HG03439 (cell line): ENCODE data around the gene REXO5.
"Not testable (repeated sequence)": the region's sequence is repeated elsewhere in the genome, so short reads cannot be mapped to it uniquely, and the experiment has no call there.

Source experiments
- ATAC-seq: cut with Tn5 transposase; IDR thresholded peaks from one replicate; pipeline ENCODE4 v1.9.1; 2021; ENCODE audit warnings: mild to moderate bottlenecking, moderate library complexity; ENCODE audit not compliant: unreplicated experiment

The REXO5 gene, protein sequence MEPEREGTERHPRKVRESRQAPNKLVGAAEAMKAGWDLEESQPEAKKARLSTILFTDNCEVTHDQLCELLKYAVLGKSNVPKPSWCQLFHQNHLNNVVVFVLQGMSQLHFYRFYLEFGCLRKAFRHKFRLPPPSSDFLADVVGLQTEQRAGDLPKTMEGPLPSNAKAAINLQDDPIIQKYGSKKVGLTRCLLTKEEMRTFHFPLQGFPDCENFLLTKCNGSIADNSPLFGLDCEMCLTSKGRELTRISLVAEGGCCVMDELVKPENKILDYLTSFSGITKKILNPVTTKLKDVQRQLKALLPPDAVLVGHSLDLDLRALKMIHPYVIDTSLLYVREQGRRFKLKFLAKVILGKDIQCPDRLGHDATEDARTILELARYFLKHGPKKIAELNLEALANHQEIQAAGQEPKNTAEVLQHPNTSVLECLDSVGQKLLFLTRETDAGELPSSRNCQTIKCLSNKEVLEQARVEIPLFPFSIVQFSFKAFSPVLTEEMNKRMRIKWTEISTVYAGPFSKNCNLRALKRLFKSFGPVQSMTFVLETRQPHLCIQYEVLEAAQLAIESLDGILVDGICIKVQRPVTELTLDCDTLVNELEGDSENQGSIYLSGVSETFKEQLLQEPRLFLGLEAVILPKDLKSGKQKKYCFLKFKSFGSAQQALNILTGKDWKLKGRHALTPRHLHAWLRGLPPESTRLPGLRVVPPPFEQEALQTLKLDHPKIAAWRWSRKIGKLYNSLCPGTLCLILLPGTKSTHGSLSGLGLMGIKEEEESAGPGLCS

DNA sequence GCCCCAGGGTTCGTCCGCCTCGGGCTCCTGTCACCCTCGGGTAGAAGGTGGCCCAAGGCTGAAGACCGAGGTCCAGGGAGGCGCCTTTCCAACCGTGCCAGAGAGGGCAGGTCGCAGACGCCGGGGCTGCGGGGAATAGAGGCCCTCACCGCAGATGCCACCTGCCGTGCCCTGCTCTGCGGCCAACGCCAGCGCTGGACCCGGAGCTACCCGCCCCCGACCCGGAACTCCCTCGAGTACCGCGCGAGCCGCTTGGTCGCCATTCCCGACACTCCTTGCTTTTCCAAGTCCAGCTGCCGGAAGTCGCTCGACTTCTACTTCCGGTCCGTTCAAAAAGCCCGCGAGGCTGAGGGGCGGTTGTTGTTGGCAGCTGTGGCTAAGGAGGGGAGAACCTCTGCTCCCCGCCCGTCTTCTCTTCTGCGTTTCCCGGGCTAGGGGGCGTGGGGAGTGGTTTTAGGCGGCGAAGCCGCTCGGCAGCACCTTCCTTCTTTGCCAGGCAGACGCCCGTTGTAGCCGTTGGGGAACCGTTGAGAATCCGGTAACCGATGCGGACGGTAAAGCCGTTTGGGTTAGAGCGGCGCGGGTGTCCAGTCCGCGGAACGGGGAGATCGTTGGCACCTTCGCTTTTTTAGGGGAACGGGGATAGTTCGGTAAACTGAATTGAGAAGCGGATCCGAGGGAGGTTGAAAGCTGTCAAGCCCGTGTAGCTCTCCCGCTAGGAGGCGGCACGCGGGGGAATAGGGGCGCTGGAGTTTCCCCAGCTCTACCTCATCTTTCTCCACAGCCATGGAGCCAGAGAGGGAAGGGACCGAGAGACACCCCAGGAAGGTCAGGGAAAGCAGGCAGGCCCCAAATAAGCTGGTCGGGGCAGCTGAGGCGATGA lies at the start of gene REXO5, which contains the start of gene ERI2:
TSS of gene REXO5 (plus strand) at position 360 of the 883 bp plus-strand sequence. CDS start at position 787, 427 bp downstream.
TSS of gene ERI2 (minus strand) at position 305 of the 883 bp plus-strand sequence. CDS start at position 263, 42 bp downstream.
- ATAC-seq: peak; percentile 74

DNA sequence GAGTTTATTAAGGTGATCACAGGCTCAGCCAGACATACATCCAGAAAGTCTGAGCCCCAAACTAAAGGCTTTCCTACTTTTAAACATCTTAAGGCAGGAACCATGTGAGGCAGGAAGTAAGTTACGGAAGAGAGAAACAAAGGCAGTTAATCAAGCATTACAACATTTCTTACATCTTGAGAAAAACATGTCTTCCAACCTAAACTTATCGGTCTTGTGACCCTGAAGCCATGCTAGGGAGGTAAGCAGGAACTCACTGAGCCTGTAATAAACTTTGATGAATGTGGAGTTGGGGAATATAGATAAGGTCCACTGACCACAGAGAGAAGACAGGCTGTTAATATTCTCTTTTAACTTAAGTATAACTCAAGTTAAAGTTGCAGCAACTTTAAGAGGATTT lies 46.0 kb upstream of the REXO5 start:
- no peak for ATAC-seq

DNA sequence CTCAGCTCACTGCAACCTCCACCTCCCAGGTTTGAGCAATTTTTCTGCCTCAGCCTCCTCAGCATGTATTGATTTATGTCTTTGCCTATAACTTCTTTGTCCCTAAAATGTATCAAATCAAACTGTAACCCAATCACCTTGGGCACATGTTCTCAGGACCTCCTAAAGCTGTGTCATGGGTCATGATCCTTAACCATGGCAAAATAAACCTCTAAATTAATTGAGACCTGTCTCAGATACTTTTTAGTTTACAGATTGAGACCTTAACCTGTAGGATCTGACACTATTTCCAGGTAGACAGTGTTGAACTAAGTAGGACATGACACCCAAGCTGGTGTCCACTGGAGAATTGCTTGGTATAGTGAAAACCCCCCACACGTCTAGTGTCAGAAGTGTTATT lies 45.2 kb upstream of the REXO5 start:
- ATAC-seq: no peak

DNA sequence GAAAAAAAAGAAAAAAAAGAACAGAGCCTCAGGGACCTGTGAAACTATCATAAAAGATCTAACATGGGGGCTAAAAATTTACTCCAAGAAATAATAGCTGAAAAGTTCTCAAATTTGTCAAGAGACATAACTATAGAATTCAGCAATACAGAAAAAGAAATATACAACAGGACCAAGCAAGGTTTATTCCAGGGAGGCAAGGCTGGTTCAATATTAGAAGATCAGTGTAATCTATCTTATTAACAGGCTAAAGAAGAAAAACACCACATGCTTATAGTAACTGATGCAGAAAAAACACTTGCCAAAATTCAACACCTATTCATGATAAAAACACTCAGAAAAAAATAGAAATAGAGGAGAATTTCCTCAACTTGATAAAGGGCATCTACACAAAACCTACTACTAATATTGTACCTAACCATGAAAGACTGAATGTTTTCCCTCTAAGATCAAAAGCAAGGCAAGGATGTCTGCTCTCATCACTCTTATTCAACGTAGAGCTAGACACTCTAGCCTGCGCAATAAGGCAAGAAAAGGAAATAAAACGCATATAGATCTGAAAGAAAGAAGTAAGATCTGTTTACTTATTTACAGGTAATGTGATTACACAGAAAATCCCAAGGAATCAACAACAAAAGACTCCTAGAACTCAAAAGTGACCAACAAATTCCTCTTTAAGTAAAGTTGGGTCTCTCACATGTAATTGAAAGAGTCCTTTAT lies 43.8 kb upstream of the REXO5 start:
- no peak for ATAC-seq

DNA sequence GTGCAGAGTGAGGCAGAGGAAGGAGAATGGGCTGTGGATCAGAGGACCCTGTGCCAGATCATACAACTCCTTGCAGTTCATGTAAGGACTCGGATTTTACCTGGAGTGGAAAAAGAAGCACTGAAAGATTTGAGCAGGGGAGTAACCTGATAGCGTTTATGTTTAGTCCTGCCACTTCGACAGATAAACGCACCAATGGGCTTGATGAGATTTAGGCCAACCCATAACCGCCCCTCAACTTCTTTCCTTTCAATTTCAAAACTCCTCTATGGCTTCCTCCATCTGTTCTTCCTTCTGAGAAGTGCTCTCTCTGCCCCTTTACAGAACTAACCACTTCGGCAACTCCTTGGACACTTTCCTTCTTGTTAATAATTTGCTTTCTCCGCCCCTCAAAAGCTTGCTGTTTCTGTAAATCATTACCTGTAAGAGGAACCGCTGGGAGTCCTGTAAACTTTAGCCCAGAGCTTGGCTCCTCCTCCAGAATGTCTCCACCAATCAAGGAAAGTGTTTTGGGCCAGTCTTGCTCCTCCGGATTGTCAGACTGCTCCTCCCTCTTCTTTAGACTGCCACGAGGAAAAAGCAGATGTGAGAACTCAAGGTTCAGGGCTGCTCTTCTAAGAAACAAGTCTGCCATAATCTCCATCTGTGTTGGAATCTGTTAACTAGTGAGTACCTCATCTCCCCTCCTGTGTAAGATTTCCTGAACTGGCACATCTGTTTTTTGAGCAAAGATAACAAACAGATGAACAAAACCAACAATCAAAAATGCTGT lies 42.7 kb upstream of the REXO5 start, which contains the start of gene ACSM3:
TSS of gene ACSM3 (plus strand) at position 554 of the 772 bp plus-strand sequence. CDS start 6,021 bp downstream, outside the sequence.
- ATAC-seq: peak; percentile 100

DNA sequence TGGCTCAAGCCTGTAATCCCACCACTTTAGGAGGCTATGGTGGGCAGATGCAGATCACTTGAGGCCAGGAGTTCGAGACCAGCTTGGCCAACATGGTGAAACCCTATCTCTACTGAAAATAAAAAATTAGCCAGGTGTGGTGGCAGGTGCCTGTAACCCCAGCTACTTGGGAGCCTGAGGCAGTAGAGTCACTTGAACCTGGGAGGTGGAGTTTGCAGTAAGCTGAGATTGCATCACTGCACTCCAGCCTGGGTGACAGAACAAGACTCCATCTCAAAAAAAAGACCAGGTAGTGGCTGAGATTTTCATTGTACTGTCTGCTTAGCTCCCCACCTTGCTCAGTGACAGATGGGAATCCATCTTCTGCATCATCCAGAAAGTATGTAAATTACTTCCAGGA lies 41.9 kb upstream of the REXO5 start:
- not testable (repeated sequence) for ATAC-seq

DNA sequence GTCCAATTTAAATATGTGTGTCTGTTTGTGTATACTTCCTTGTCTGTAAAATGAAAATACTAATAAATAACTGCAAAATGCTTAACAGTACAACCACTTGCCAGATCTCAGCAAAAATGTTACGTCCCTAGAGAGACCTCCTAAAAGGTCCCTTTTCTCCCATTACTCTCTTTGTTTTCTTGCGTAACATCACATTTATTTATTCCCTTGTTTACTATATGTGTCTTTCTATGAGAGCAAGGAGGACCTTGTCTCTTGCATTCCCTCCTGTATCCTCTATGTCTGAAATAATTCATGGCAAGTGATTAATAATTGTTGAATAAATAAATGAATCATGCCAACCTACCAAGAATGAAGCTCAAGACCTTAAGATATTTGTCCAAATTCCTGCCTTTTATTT lies 40.6 kb upstream of the REXO5 start:
- ATAC-seq: no peak

DNA sequence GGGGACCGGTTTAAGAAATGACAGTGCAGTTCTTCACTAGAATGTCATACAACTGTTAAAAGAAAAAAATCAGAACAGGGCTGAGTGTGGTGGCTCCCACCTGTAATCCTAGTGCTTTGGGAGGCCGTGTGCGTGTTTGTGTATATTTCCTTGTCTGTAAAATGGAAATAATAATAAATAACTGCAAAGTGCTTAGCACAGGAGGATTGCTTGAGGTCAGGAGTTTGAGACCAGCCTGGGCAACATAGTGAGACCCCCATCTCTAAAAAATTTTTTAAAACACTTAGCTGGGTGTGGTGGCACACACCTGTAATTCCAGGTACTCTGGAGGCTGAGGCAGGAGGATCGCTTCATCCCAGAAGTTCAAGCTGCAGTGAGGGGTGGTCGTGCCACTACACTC lies 40.0 kb upstream of the REXO5 start:
- no peak for ATAC-seq

DNA sequence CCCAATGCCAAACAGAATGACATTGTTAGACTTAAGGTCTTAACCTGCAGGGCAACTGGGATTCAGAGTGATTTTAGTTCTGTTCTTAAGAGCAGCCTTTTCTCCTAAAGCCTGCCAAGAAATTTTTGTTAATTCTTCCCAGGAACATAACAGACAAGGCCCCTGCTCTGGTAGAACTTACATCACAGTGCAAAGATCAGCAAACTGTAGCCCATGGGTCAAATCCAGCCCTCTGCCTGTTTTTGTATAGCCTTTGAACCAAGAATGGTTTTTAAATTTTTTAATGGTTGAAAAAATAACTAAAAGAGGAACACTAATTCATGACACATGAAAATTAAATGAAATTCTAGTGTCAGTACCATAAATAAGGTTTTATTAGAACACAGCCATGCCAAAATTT lies 38.8 kb upstream of the REXO5 start:
- ATAC-seq: no peak

DNA sequence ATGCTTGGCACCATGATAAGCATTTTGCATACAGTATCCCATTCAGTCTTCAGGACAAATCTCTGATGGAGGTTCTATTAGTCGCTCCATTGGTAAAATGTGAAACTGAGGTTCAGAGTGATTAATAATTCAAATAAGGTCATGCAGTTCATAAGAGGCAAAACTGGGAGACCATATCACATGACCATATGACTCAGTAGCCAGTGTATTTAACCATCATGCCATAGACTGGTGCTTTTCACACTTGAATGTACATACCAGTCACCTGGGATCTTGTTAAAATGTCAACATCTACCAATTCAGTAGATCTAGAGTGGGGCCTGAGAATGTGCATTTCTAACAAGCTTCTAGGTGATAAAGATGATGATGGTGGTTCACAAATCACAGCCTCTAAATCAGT lies 38.2 kb upstream of the REXO5 start:
- no peak for ATAC-seq

DNA sequence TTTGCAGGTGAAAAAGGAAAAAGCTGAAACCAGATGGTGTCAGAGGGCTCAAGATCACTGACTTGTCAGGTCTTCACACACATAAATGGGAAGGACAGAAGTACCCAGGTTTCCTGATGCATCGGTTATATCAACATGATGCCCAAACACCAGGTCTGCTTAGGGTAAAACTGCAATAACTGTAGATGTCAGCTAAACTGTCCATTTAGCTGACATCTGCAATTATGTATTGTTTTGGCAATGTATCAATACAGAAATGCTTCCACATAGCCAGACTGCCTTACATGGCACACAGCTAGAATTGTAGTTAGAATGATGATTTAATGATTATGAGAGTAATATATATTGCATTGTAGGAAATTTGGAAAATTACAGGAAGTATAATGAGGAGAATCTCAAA lies 37.5 kb upstream of the REXO5 start:
- ATAC-seq: no peak

DNA sequence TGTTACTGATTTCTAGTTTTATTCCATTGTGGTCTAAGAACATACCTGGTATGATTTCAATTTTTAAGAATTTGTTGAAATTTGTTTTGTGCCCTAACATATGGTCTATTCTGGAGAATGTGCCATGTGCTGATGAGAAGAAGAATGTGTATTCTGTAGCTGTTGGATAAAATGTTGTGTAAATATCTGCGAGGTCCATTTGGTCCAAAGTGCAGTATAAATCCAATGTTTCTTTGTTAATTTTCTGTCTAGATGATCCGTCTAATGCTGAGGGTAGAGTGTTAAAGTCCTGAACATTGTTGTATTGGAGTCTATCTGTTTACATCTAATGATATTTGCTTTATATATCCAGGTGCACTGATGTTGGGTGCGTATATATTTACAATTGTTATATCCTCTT lies 32.6 kb upstream of the REXO5 start:
- no peak for ATAC-seq

DNA sequence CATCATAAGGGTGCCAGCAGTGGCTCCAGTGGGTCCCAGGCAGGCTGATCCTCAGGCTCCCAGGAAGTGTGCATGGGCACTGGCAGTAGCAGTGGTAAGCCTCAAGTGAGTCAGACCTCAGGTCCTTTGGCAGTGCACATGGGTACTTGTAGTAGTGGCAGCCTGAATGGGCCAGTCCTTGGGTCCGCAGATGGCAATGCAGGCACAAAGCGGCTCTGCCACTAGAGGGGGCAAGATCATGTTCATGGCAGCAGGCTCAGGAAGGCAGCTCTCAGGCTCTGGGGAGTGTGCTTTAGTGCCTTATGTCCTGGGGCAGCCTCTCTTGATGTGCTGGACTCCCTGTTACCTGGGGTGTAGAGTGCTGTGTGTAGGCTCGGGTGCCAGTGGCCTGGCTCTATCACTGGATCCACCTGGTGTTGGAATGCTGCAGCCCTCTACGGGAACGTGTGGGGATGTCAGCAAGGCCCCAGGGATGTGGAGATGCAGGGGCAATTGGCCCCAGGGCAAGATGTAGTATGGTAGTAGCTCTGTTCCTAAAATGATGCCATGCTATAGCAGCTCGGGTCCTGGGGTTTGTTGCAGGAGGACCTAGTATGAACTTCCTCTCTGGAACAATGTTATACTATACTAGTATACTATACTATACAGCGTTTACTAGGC lies 31.5 kb upstream of the REXO5 start:
- no peak for ATAC-seq

DNA sequence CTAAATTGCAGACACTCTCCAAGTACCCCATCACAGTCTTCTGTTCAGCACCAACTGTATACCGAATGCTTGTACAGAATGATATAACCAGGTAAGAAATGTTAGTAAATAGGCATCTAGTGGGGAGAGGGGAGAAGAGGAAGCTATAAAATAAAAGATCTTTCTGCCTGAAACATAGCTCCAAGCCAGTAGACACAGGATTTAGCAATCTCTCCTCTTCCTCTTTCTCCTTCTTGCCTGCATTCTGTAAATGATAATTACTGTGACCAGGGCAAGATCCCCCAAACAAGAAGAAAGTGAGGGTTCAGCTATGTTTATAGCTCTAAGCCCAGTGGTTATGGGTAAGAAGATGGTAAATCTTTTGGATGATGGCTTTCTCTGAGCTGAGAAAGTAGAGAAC lies 24.6 kb upstream of the REXO5 start:
- ATAC-seq: no peak

DNA sequence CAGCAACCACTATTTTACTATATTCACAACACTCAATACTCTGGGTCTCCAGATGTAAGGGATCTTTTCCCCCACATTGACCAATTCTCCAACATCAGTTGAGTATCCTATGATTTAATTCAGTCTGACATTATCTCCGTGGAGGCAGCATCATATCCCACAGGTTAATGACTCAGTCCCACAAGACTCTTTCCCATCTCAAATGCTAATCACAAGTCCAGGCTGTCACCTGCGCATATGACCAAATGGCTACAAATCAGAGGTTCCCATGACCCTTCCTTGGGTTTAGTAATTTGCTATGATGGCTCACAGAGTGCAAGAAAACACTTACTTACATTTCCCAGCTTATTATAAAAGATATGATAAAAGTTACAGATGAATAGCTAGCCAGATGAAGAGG lies 23.9 kb upstream of the REXO5 start:
- ATAC-seq: no peak

DNA sequence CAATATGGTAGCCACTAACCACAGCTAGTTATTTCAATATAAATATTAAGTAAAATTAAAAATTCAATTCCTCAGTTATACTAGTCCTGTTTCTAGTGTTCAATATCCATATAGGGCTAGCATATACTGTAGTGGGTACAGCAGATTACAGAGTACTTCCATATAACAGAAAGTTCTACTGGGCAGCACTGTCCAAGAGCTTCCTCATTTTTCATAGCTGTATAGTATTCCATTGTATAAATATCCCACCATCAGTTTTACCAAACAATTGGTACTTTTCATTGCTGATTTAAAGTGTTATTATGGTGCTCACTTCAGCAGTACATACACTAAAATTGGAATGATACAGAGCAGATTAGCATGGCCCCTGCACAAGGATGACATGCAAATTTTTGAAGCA lies 22.1 kb upstream of the REXO5 start:
- ATAC-seq: no peak

DNA sequence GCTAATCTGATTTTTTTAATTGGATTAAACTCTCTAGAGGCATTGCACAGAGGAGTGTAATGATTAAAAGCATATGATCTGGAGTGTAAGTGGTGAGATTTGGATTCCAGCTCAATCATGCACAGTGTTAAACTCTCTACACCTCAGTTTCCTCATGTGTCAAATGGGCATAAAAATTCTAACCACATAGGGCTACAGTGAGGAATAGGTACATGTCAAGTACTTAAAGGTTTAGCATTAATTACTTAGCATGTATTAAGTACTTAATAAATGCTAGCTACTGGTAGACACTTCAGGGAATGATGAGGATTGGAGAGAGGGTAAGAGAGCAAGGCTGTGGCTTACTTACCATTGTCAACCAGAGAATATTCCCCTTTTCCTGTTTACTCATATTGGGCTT lies 17.2 kb upstream of the REXO5 start:
- no peak for ATAC-seq

DNA sequence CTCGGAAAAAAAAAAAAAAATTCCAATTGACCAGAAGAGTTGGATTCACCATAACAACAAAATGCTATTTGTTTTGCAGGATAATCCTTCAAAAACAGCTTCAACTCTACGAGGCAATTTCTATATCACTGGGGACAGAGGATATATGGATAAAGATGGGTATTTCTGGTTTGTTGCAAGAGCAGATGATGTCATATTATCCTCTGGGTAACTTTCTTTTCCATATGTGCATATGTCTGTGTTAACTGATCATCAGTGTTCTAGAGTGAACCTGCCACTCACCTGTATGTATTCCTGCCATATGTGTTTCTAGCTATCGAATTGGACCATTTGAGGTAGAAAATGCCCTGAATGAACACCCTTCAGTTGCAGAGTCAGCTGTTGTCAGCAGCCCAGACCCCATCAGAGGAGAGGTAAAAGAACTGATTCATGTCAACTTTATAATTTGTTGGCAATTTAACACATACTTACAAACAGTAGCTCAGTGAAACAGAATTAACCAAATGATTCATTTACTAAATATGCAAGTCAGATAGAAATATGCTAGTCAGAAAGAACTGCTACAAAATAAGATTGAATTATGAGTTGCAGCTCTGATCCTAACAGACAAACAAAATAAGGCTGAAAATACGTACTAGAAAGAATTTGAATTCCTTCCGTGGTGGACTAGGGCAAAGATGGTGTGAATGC lies 14.3 kb upstream of the REXO5 start:
- no peak for ATAC-seq
